ENCODE data around the gene EEF1G. TPM values are rescaled to one million over a fixed set of nuclear protein-coding genes. Genes with fewer than 3 reads are reported as not detected.

EEF1G gene
- total RNA-seq, 4 donors from 2014 or later: 1,003 to 1,250 (median 1,110) TPM

GRCh38 chr11:62615521-62615920, 41.8 kb upstream of the EEF1G start:
- H3K4me1 ChIP-seq: peaks cover 6 to 34% (median 22%) of the 10 kb centered on the region in 4 donors
- WGBS, 2 donors: 78 to 81% methylated on average over 6 to 7 of the region's 7 CpGs
- no peaks in the 10 kb centered on the region for H3K9me3 ChIP-seq
- no peak overlapping the region for H3K4me3 ChIP-seq
- no peak for DNase-seq (ENCODE audit: low spot score in 2 of 2)
- H3K27ac ChIP-seq: peak overlapping the region in 1 of 4 donors; percentile 95
- no peaks in the 10 kb centered on the region for H3K27me3 ChIP-seq
- H3K36me3 ChIP-seq: peaks cover 0 to 49% (median 0%) of the 10 kb centered on the region in 3 donors
- TF ChIP-seq POLR2A (IDR thresholded peaks at IDR 0.05) (no peak), EP300 (IDR thresholded peaks at IDR 0.05) (no peak)
- TF ChIP-seq, protein P1, sequence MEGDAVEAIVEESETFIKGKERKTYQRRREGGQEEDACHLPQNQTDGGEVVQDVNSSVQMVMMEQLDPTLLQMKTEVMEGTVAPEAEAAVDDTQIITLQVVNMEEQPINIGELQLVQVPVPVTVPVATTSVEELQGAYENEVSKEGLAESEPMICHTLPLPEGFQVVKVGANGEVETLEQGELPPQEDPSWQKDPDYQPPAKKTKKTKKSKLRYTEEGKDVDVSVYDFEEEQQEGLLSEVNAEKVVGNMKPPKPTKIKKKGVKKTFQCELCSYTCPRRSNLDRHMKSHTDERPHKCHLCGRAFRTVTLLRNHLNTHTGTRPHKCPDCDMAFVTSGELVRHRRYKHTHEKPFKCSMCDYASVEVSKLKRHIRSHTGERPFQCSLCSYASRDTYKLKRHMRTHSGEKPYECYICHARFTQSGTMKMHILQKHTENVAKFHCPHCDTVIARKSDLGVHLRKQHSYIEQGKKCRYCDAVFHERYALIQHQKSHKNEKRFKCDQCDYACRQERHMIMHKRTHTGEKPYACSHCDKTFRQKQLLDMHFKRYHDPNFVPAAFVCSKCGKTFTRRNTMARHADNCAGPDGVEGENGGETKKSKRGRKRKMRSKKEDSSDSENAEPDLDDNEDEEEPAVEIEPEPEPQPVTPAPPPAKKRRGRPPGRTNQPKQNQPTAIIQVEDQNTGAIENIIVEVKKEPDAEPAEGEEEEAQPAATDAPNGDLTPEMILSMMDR (IDR thresholded peaks at IDR 0.05): no peak

DNA sequence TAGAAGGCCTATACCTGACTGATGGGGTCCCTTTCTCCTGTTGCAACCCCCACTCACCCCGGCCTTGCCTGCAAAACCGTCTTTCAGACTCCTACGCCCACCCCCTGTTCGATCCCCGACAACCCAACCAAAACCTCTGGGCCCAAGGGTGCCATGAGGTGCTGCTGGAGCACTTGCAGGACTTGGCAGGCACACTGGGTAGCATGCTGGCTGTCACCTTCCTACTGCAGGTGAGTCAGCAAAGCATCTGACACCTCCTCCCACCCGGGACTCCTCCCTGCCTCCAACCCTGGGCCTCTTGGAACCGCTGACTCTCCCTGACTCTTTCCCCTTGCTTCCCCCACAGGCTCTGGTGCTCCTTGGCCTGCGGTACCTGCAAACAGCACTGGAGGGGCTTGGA, 40.6 kb upstream of the EEF1G start:
- no peak for DNase-seq (ENCODE audit: low spot score in 2 of 2)
- Histone ChIP-seq H3K4me1 (peaks cover 6 to 35% (median 16%) of the 10 kb centered on the region in 4 donors), H3K27me3 (no peaks in the 10 kb centered on the region), H3K4me3 (no peak overlapping the region), H3K36me3 (peaks cover 0 to 62% (median 0%) of the 10 kb centered on the region in 3 donors), H3K27ac (peak overlapping the region in 3 of 4 donors; percentile 27 to 95 (median 95)), H3K9me3 (no peaks in the 10 kb centered on the region)
- WGBS, 2 donors: 75 to 76% methylated on average over 8 of the region's 8 CpGs
- TF ChIP-seq EP300 (IDR thresholded peaks at IDR 0.05) (no peak), POLR2A (IDR thresholded peaks at IDR 0.05) (no peak)
- TF ChIP-seq, protein P1 (IDR thresholded peaks at IDR 0.05): no peak

- Histone ChIP-seq H3K27ac (peak overlapping the region; percentile 88 to 96 (median 95)), H3K9me3 (no peaks in the 10 kb centered on the region), H3K4me3 (peak overlapping the region; percentile 65 to 75 (median 71)), H3K36me3 (peaks cover 0 to 63% (median 0%) of the 10 kb centered on the region in 3 donors), H3K4me1 (peaks cover 6 to 34% (median 16%) of the 10 kb centered on the region in 4 donors), H3K27me3 (no peaks in the 10 kb centered on the region)
- WGBS, 2 donors: 50 to 60% methylated on average over 8 to 10 of the region's 15 CpGs
- DNase-seq (ENCODE audit: low spot score in 2 of 2): no peak
- TF ChIP-seq, protein P1 (IDR thresholded peaks at IDR 0.05): no peak
- TF ChIP-seq EP300 (IDR thresholded peaks at IDR 0.05): no peak
- TF ChIP-seq POLR2A (IDR thresholded peaks at IDR 0.05): no peak
These were observed 39.6 kb upstream of the EEF1G start for GRCh38 chr11:62613291-62613778.

GRCh38 chr11:62612366-62613290, 38.9 kb upstream of the EEF1G start, which contains the start of the genes EML3 and ROM1:
Gene EML3 (minus strand): TSS chr11:62612775. CDS start chr11:62612457, 318 bp downstream.
Gene ROM1 (plus strand): TSS chr11:62613257. CDS start chr11:62613282, 25 bp downstream.
- Histone ChIP-seq H3K27ac (peak within 1 kb of the TSS; percentile 88 to 96 (median 95)), H3K27me3 (no peaks in the 10 kb centered on the region), H3K4me1 (peaks cover 6 to 37% (median 16%) of the 10 kb centered on the region in 4 donors), H3K9me3 (no peaks in the 10 kb centered on the region), H3K36me3 (peaks cover 0 to 70% (median 0%) of the 10 kb centered on the region in 3 donors), H3K4me3 (peak within 1 kb of the TSS; percentile 65 to 75 (median 71))
- 0 to 2% methylated on average over 11 to 50 of the region's 91 CpGs for WGBS, 2 donors
- peak; percentile 79 to 89 for DNase-seq (ENCODE audit: low spot score in 2 of 2)
- TF ChIP-seq EP300 (IDR thresholded peaks at IDR 0.05): peak; percentile 21 to 38
- TF ChIP-seq POLR2A (IDR thresholded peaks at IDR 0.05): peak in 1 of 2 donors; percentile 40
- TF ChIP-seq, protein P1 (IDR thresholded peaks at IDR 0.05): peak; percentile 97 to 99 (median 98)
